Activated CD8-positive, alpha-beta memory T cell treated with anti-CD3 and anti-CD28 coated beads for 48 hours (primary cell): ENCODE data around the gene CLC.
"Not testable (repeated sequence)": the region's sequence is repeated elsewhere in the genome, so short reads cannot be mapped to it uniquely, and the experiment has no call there.

Experiments
- DNase-seq, 3 experiments: peaks; one replicate each; pipeline ENCODE4 v3.0.0-alpha.2; 2020; ENCODE audit warnings: low read depth in 2 of 3, low spot score in 2 of 3

The CLC gene

GRCh38 chr19:39731685-39732084 lies 6.1 kb downstream of the CLC start:
- DNase-seq, result no peak

- no peak for DNase-seq
Measured at GRCh38 chr19:39729594-39729993, 8.2 kb downstream of the CLC start.

GRCh38 chr19:39728040-39728439 lies 9.8 kb downstream of the CLC start:
- DNase-seq, result no peak

- DNase-seq, result no peak
Measured at GRCh38 chr19:39727070-39727800, 10.6 kb downstream of the CLC start.

- DNase-seq, result no peak
Measured at GRCh38 chr19:39725995-39726394, 11.8 kb downstream of the CLC start.

GRCh38 chr19:39720144-39720543 lies 17.7 kb downstream of the CLC start:
- DNase-seq, result not testable (repeated sequence)

- no peak for DNase-seq
Measured at GRCh38 chr19:39710333-39710890, 27.4 kb downstream of the CLC start.

GRCh38 chr19:39709026-39709872 lies 28.6 kb downstream of the CLC start:
- no peak for DNase-seq

GRCh38 chr19:39708594-39708993 lies 29.2 kb downstream of the CLC start:
- DNase-seq, result no peak

- DNase-seq, result no peak
Measured at GRCh38 chr19:39705578-39706188, 32.1 kb downstream of the CLC start.

- no peak for DNase-seq
Measured at GRCh38 chr19:39704181-39705044, 33.4 kb downstream of the CLC start, which contains the start of gene LGALS14. TSS of gene LGALS14 (plus strand) at chr19:39704481. CDS start at chr19:39704529, 48 bp downstream.

- DNase-seq, result no peak
Measured at GRCh38 chr19:39701291-39701690, 36.5 kb downstream of the CLC start.

- no peak for DNase-seq
Measured at GRCh38 chr19:39698535-39698934, 39.3 kb downstream of the CLC start.

GRCh38 chr19:39696387-39696786 lies 41.4 kb downstream of the CLC start:
- no peak for DNase-seq

- no peak for DNase-seq
Measured at GRCh38 chr19:39695759-39696158, 42.1 kb downstream of the CLC start.

GRCh38 chr19:39692822-39693221 lies 45.0 kb downstream of the CLC start:
- no peak for DNase-seq

GRCh38 chr19:39692166-39692565 lies 45.7 kb downstream of the CLC start:
- DNase-seq, result no peak

- DNase-seq, result not testable (repeated sequence)
Measured at GRCh38 chr19:39688637-39689036, 49.2 kb downstream of the CLC start.

GRCh38 chr19:39686739-39687138 lies 51.1 kb downstream of the CLC start:
- DNase-seq, result no peak

- DNase-seq, result no peak
Measured at GRCh38 chr19:39684267-39684666, 53.6 kb downstream of the CLC start.

GRCh38 chr19:39681416-39681815 lies 56.4 kb downstream of the CLC start:
- no peak for DNase-seq
